ENCODE data around the gene C12orf76.

C12orf76 gene

GRCh38 chr12:109998904-109999648, 49.2 kb downstream of the C12orf76 start, which contains the start of gene ANKRD13A:
TSS of gene ANKRD13A (plus strand) at chr12:109999430. CDS start at chr12:109999689, 259 bp downstream.
- H3K4me3 ChIP-seq (ENCODE audit: low read length) = peak within 1 kb of the TSS; percentile 60
- H2BK5ac ChIP-seq (ENCODE audit: low read length) = peak within 1 kb of the TSS; percentile 79
- H2BK15ac ChIP-seq (replicated peaks; ENCODE audit: low read depth) = no peak within 1 kb of the TSS
- peak within 1 kb of the TSS; percentile 92 for H3K56ac ChIP-seq (ENCODE audit: low read length)
- no peak within 1 kb of the TSS for H2BK120ac ChIP-seq (ENCODE audit: low read depth, low read length)
- peak within 1 kb of the TSS; percentile 32 for H3K23ac ChIP-seq (ENCODE audit: low read length)
- peaks cover 9% of the 10 kb centered on the region for H3K79me1 ChIP-seq (ENCODE audit: low read length)
- peak within 1 kb of the TSS; percentile 95 for H3K4me2 ChIP-seq (ENCODE audit: low read length)
- peak within 1 kb of the TSS; percentile 16 for H4K8ac ChIP-seq (ENCODE audit: low read depth, low read length)
- peaks cover 9% of the 10 kb centered on the region for H3K4me1 ChIP-seq (ENCODE audit: control insufficient read depth, low read depth, low read length)
- peak within 1 kb of the TSS; percentile 89 for H4K5ac ChIP-seq (ENCODE audit: low read length)
- H3K9ac ChIP-seq (ENCODE audit: low read length) = peak within 1 kb of the TSS; percentile 79
- H3K27ac ChIP-seq (ENCODE audit: low read depth, low read length) = no peak within 1 kb of the TSS
- no peaks in the 10 kb centered on the region for H3K36me3 ChIP-seq (ENCODE audit: control insufficient read depth, insufficient read depth, low read length)
- H3K4ac ChIP-seq (ENCODE audit: low read depth, low read length) = peak within 1 kb of the TSS; percentile 39
- H2AK5ac ChIP-seq (ENCODE audit: low read length) = no peak within 1 kb of the TSS
- H3K18ac ChIP-seq (ENCODE audit: low read length) = peak within 1 kb of the TSS; percentile 84
- DNase-seq = peak; percentile 97
- no peaks in the 10 kb centered on the region for H3K27me3 ChIP-seq (ENCODE audit: insufficient read depth, low read length, poor library complexity)
- peaks cover 10% of the 10 kb centered on the region for H3K79me2 ChIP-seq (ENCODE audit: control insufficient read depth, insufficient read depth, low read length)
- no CpG with 5 or more reads among the region's 62 CpGs for WGBS (ENCODE audit: extremely low coverage, insufficient coverage, low lambda C conversion rate)

DNA sequence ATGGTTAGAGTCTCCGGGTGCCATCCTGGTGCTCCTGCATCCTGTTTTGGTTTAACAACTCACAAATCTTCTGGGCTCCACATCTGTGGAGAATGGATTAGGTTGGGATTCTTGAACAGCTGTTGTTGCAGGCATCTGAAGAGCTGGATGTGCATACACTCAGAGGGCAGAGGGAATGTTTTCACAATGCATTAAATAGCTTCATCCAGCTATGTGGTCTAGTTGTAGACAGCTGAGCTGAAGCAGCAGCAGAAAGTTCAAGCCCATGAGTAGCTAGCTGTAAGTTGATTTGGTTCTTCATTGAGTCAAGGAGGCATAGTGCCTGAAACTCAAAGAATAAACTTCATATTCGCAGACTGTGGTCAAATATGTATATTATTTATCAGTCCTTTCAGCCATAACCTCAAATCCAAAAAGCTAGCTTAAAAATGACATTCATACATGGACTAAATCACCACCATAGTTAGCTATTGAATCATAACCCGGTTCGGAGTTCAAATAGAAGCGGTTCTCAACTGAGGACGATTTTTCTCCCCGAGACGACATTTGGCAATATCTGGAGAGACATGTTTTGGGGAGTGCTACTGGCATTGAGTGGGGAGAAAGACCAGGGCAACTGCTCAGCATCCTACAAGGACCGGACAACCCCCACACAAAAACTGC, 50.0 kb downstream of the C12orf76 start:
- H2BK15ac ChIP-seq (replicated peaks; ENCODE audit: low read depth) = no peak overlapping the region
- no peak overlapping the region for H3K27ac ChIP-seq (ENCODE audit: low read depth, low read length)
- no peak overlapping the region for H2AK5ac ChIP-seq (ENCODE audit: low read length)
- WGBS (ENCODE audit: extremely low coverage, insufficient coverage, low lambda C conversion rate) = no CpG with 5 or more reads among the region's 9 CpGs
- no peaks in the 10 kb centered on the region for H3K27me3 ChIP-seq (ENCODE audit: insufficient read depth, low read length, poor library complexity)
- H4K8ac ChIP-seq (ENCODE audit: low read depth, low read length) = peak overlapping the region; percentile 16
- no peaks in the 10 kb centered on the region for H3K36me3 ChIP-seq (ENCODE audit: control insufficient read depth, insufficient read depth, low read length)
- no peak overlapping the region for H2BK120ac ChIP-seq (ENCODE audit: low read depth, low read length)
- H3K23ac ChIP-seq (ENCODE audit: low read length) = no peak overlapping the region
- H3K9ac ChIP-seq (ENCODE audit: low read length) = peak overlapping the region; percentile 79
- peak overlapping the region; percentile 89 for H4K5ac ChIP-seq (ENCODE audit: low read length)
- H3K4me3 ChIP-seq (ENCODE audit: low read length) = peak overlapping the region; percentile 11
- peaks cover 9% of the 10 kb centered on the region for H3K4me1 ChIP-seq (ENCODE audit: control insufficient read depth, low read depth, low read length)
- no peak overlapping the region for H2BK5ac ChIP-seq (ENCODE audit: low read length)
- no peak overlapping the region for H3K4ac ChIP-seq (ENCODE audit: low read depth, low read length)
- DNase-seq = no peak
- peak overlapping the region; percentile 35 for H3K18ac ChIP-seq (ENCODE audit: low read length)
- H3K79me2 ChIP-seq (ENCODE audit: control insufficient read depth, insufficient read depth, low read length) = peaks cover 10% of the 10 kb centered on the region
- H3K79me1 ChIP-seq (ENCODE audit: low read length) = peaks cover 9% of the 10 kb centered on the region
- peak overlapping the region; percentile 65 for H3K4me2 ChIP-seq (ENCODE audit: low read length)
- peak overlapping the region; percentile 81 for H3K56ac ChIP-seq (ENCODE audit: low read length)

DNA sequence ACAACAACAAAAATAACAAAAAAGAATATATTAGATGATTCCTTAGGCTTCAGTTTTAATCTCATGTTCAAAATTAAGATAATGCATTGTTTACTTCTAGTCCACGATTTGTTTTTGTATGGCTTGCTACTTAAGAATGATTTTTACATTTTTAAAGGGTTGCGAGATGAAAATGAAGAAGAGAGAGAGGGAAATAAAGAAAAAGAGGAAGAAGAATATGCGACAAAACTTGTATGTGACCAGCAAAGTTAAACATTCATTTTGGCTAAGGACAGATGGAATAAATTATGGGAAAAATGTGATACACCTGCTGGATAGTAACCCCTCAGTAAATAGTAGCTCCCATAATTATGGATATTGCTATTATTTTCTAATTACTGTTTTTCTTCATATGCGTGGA, 50.9 kb downstream of the C12orf76 start:
- no peak overlapping the region for H3K23ac ChIP-seq (ENCODE audit: low read length)
- no peak overlapping the region for H4K5ac ChIP-seq (ENCODE audit: low read length)
- H3K79me2 ChIP-seq (ENCODE audit: control insufficient read depth, insufficient read depth, low read length) = peaks cover 10% of the 10 kb centered on the region
- H3K4me3 ChIP-seq (ENCODE audit: low read length) = no peak overlapping the region
- H4K8ac ChIP-seq (ENCODE audit: low read depth, low read length) = no peak overlapping the region
- H3K36me3 ChIP-seq (ENCODE audit: control insufficient read depth, insufficient read depth, low read length) = no peaks in the 10 kb centered on the region
- H3K4ac ChIP-seq (ENCODE audit: low read depth, low read length) = no peak overlapping the region
- H2BK5ac ChIP-seq (ENCODE audit: low read length) = no peak overlapping the region
- no peak overlapping the region for H3K18ac ChIP-seq (ENCODE audit: low read length)
- H3K27ac ChIP-seq (ENCODE audit: low read depth, low read length) = no peak overlapping the region
- no peak overlapping the region for H2BK120ac ChIP-seq (ENCODE audit: low read depth, low read length)
- DNase-seq = no peak
- H2BK15ac ChIP-seq (replicated peaks; ENCODE audit: low read depth) = no peak overlapping the region
- no peaks in the 10 kb centered on the region for H3K27me3 ChIP-seq (ENCODE audit: insufficient read depth, low read length, poor library complexity)
- no peak overlapping the region for H2AK5ac ChIP-seq (ENCODE audit: low read length)
- H3K4me2 ChIP-seq (ENCODE audit: low read length) = no peak overlapping the region
- peaks cover 9% of the 10 kb centered on the region for H3K4me1 ChIP-seq (ENCODE audit: control insufficient read depth, low read depth, low read length)
- 100% methylated on average over 3 of the region's 4 CpGs for WGBS (ENCODE audit: extremely low coverage, insufficient coverage, low lambda C conversion rate)
- peaks cover 10% of the 10 kb centered on the region for H3K79me1 ChIP-seq (ENCODE audit: low read length)
- no peak overlapping the region for H3K9ac ChIP-seq (ENCODE audit: low read length)
- no peak overlapping the region for H3K56ac ChIP-seq (ENCODE audit: low read length)

DNA sequence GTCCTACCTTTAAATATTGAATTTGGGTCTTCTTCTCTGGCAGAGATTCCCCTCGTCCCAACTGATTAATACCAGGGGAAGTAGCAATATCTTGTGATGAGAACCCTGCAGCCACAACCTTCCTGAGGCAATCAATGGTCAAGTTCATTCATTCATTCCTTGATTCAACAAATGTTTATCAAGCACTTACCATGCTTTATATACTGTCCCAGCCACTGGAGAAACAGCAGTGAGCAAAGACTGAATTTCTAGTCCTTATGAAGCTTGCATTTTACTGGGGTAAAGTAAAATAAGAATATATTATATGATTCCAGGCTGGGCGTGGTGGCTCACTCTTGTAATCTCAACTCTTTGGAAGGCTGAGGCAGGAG, 51.9 kb downstream of the C12orf76 start:
- H2BK15ac ChIP-seq (replicated peaks; ENCODE audit: low read depth) = no peak overlapping the region
- H3K79me2 ChIP-seq (ENCODE audit: control insufficient read depth, insufficient read depth, low read length) = peaks cover 10% of the 10 kb centered on the region
- no peak overlapping the region for H2BK5ac ChIP-seq (ENCODE audit: low read length)
- peak overlapping the region; percentile 60 for H4K5ac ChIP-seq (ENCODE audit: low read length)
- no peak overlapping the region for H3K27ac ChIP-seq (ENCODE audit: low read depth, low read length)
- no peak overlapping the region for H3K18ac ChIP-seq (ENCODE audit: low read length)
- no peak overlapping the region for H3K56ac ChIP-seq (ENCODE audit: low read length)
- peaks cover 9% of the 10 kb centered on the region for H3K4me1 ChIP-seq (ENCODE audit: control insufficient read depth, low read depth, low read length)
- peaks cover 10% of the 10 kb centered on the region for H3K79me1 ChIP-seq (ENCODE audit: low read length)
- H2BK120ac ChIP-seq (ENCODE audit: low read depth, low read length) = no peak overlapping the region
- H3K4ac ChIP-seq (ENCODE audit: low read depth, low read length) = no peak overlapping the region
- no peaks in the 10 kb centered on the region for H3K27me3 ChIP-seq (ENCODE audit: insufficient read depth, low read length, poor library complexity)
- H4K8ac ChIP-seq (ENCODE audit: low read depth, low read length) = no peak overlapping the region
- H3K36me3 ChIP-seq (ENCODE audit: control insufficient read depth, insufficient read depth, low read length) = no peaks in the 10 kb centered on the region
- no peak overlapping the region for H2AK5ac ChIP-seq (ENCODE audit: low read length)
- H3K9ac ChIP-seq (ENCODE audit: low read length) = no peak overlapping the region
- H3K4me3 ChIP-seq (ENCODE audit: low read length) = no peak overlapping the region
- H3K4me2 ChIP-seq (ENCODE audit: low read length) = no peak overlapping the region
- H3K23ac ChIP-seq (ENCODE audit: low read length) = no peak overlapping the region
- no CpG with 5 or more reads among the region's 2 CpGs for WGBS (ENCODE audit: extremely low coverage, insufficient coverage, low lambda C conversion rate)
- DNase-seq = no peak

GRCh38 chr12:109995686-109996482, 52.4 kb downstream of the C12orf76 start, which contains the start of gene GIT2:
TSS of gene GIT2 (minus strand) at chr12:109996368. CDS start at chr12:109996224, 144 bp downstream.
- Histone ChIP-seq H3K18ac (ENCODE audit: low read length) (peak within 1 kb of the TSS; percentile 51), H3K79me1 (ENCODE audit: low read length) (peaks cover 10% of the 10 kb centered on the region), H3K4me1 (ENCODE audit: control insufficient read depth, low read depth, low read length) (peaks cover 9% of the 10 kb centered on the region), H2AK5ac (ENCODE audit: low read length) (no peak within 1 kb of the TSS), H4K5ac (ENCODE audit: low read length) (peak within 1 kb of the TSS; percentile 60), H3K79me2 (ENCODE audit: control insufficient read depth, insufficient read depth, low read length) (peaks cover 10% of the 10 kb centered on the region), H3K4me3 (ENCODE audit: low read length) (peak within 1 kb of the TSS; percentile 86), H3K56ac (ENCODE audit: low read length) (peak within 1 kb of the TSS; percentile 93), H3K4me2 (ENCODE audit: low read length) (peak within 1 kb of the TSS; percentile 83), H2BK5ac (ENCODE audit: low read length) (no peak within 1 kb of the TSS), H3K27ac (ENCODE audit: low read depth, low read length) (peak within 1 kb of the TSS; percentile 81), H3K4ac (ENCODE audit: low read depth, low read length) (no peak within 1 kb of the TSS), H2BK15ac (replicated peaks; ENCODE audit: low read depth) (no peak within 1 kb of the TSS), H2BK120ac (ENCODE audit: low read depth, low read length) (no peak within 1 kb of the TSS), H3K9ac (ENCODE audit: low read length) (peak within 1 kb of the TSS; percentile 82), H3K27me3 (ENCODE audit: insufficient read depth, low read length, poor library complexity) (no peaks in the 10 kb centered on the region), H3K36me3 (ENCODE audit: control insufficient read depth, insufficient read depth, low read length) (no peaks in the 10 kb centered on the region), H4K8ac (ENCODE audit: low read depth, low read length) (no peak within 1 kb of the TSS), H3K23ac (ENCODE audit: low read length) (peak within 1 kb of the TSS; percentile 37)
- no CpG with 5 or more reads among the region's 65 CpGs for WGBS (ENCODE audit: extremely low coverage, insufficient coverage, low lambda C conversion rate)
- DNase-seq = peak; percentile 97

All from mesendoderm (in vitro differentiated cells).